Measurements from ENCODE around the gene BAIAP2.

BAIAP2 gene

DNA sequence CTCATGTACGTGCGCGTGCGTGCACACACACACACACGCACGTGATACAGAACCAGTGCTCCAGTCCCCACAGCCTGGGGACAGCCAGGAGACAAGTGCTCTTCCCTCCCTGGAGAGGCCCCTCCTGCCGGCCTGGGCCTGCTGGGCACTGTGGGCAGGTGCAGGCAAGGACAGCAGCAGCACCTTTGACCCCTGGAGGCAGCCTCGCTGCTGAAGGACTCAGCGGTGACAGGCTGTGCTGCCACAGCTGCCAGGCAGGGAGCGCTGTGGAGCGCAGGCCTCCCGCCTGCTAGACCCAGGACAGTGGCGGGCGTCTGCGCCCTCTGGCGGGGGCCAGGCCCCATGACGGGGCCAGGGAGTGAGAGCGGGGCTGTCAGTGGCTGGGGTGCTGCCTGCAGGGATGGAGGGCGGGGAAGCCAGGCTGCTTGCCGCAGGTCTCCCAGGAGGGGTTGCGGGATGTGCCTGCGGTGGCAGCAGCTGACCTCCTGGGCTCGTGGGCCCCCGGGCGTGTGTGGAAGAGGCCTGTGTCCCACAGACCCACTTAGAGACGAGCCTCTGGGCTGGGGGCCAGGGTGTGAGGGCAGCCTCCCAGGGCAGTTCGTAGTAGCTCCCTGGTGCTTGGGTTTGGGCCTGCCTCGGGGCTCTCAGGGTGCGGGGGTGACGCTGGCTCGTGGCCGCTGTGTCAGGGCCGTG is 66.8 kb downstream of the BAIAP2 start:
- in situ Hi-C loops (cut with HindIII; ENCODE audit: low sequenced_read_pairs) = loop anchor here (25.0 kb wide), 1 partner anchor 664 kb away; no protein-coding TSS in a partner anchor

DNA sequence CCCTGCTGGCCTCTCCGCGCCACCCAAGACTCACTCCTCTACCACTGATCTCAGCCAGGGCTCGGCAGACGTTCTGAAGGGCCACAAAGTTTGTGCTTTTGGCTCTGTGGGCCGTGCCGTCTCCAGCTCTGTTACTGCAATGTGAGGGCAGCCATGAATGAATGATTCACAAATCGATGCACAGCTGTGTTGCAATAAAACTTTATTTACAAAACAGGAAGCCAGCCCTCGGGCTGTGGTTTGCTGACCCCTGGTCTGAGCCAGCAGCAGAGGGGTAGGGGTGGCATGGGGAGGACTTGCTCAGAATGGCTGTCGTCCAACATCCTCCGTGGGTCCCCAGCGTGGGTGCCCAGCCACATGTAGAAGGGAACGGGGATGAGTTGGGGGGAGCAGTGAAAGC is 67.4 kb downstream of the BAIAP2 start:
- in situ Hi-C loops (cut with HindIII; ENCODE audit: low sequenced_read_pairs) = loop anchor here (25.0 kb wide), 1 partner anchor 665 kb away; no protein-coding TSS in a partner anchor

DNA sequence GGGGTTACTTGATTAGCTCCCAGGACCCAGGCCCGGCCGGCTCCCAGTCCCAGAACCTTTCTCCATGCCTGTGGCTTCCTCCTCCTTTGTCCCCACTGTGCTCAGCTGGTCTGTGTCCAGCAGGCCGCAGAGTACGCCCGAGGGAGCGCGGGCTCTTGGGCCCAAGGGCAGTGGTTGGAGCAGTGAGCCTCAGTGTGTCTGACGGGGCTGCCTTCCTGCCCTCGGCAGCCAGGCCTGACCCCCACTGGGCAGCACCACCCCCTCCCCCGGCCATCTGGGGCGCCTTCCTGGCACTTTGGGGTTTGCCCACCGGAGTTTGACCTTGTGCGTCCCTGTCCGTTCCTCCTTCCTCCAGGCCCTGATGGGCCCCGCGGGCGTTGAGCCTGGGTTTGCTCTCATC is 67.9 kb downstream of the BAIAP2 start:
- in situ Hi-C loops (cut with HindIII; ENCODE audit: low sequenced_read_pairs) = loop anchor here (25.0 kb wide), 1 partner anchor 666 kb away; no protein-coding TSS in a partner anchor

DNA sequence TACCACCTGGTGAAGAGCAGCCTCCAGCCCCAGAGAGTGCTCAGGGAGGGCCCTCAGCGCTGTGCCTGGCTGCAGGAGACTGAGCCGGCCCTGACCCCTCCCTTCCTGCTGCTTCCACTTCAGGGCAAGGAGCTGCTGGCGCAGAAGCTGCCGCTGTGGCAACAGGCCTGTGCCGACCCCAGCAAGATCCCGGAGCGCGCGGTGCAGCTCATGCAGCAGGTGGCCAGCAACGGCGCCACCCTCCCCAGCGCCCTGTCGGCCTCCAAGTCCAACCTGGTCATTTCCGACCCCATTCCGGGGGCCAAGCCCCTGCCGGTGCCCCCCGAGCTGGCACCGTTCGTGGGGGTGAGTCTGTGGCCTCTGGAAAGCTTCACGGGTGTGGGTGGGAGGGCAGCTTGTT is 68.4 kb downstream of the BAIAP2 start:
- in situ Hi-C loops (cut with HindIII; ENCODE audit: low sequenced_read_pairs) = loop anchor here (25.0 kb wide), 1 partner anchor 666 kb away; no protein-coding TSS in a partner anchor

DNA sequence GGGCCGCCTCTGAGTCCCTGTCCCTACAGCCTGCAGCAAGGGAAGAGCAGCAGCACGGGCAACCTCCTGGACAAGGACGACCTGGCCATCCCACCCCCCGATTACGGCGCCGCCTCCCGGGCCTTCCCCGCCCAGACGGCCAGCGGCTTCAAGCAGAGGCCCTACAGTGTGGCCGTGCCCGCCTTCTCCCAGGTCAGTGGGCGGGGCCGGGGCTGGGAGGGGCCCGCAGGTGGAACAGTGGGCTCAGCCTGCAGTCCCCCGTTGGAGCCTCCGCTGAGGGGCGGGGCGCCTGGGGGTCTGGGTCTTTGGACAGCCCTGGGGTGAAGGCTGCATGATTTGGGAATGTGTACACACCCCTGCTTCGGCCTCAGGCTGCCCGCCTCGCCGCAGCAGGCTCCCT is 71.8 kb downstream of the BAIAP2 start:
- in situ Hi-C loops (cut with HindIII; ENCODE audit: low sequenced_read_pairs) = loop anchor here (25.0 kb wide), 1 partner anchor 669 kb away; no protein-coding TSS in a partner anchor

DNA sequence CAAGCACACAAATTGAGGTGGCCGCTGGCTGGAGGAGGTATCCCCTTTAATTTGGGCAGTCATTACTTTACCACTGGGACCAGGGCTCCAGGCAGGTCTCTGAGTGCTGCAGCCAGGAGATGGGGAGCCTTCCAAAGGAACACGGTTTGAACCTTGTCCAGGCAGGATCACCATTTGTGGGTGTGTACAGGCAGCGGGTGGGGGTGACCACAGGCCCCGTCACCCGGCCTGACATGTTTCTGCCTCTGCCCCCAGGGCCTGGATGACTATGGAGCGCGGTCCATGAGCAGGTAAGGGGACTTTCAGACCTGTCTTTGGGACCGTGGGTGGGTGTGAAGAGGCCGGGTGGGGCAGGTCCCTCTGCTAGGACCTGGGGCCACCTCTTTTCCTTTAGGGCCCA is 73.3 kb downstream of the BAIAP2 start:
- in situ Hi-C loops (cut with HindIII; ENCODE audit: low sequenced_read_pairs) = loop anchor here (25.0 kb wide), 1 partner anchor 671 kb away; no protein-coding TSS in a partner anchor

DNA sequence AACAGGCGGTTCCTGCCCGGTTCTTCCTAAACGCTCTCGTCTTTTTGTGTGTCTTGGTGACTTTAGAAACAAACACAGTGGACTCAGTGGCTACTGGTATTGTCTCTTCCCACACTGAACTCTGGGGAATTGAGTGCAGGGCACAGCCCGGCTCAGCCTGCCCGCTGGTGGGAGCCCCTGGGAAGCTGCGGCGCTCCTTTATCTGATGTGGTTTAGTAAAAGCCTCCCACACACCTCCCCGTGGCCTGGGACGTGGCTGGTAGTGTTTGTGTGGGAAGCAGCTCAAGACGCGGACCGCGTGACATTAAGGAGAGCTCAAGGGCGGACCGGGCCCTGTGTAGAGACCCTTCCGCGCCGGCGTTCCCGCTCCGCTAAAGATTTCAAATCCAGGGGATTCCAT is 75.0 kb downstream of the BAIAP2 start:
- in situ Hi-C loops (cut with HindIII; ENCODE audit: low sequenced_read_pairs) = loop anchor here (5.0 to 25.0 kb wide), 2 partner anchors 73 to 673 kb away; partner anchors contain the start of gene BAIAP2

DNA sequence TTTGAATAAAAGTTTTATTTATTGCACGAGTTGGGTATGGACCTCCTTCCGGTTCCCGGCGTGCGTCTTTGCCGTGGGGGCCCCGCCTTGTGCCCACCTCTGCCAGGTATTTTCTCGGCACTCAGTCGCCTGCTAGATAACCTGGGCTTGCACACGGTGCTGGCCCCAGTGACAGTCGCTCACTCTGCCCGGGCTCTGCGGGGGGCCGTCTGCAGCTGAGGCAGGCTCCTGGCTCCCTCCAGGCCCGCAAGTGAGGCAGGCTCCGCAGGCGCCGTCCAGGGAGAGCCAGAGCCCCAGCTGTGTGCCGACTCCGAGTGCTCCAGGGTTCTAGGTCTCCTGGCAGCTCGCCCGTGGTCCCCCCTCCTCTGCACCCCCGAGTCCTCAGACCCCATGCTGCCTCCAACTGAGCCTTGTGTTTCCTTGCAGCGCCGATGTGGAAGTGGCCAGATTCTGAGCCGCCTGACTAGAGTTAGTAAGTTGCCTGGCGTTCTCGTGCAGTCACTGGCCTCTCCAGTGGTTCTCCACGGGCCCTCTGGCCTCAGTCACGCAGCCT is 75.6 kb downstream of the BAIAP2 start:
- in situ Hi-C loops (cut with HindIII; ENCODE audit: low sequenced_read_pairs) = loop anchor here (5.0 to 25.0 kb wide), 2 partner anchors 73 to 673 kb away; partner anchors contain the start of gene BAIAP2

DNA sequence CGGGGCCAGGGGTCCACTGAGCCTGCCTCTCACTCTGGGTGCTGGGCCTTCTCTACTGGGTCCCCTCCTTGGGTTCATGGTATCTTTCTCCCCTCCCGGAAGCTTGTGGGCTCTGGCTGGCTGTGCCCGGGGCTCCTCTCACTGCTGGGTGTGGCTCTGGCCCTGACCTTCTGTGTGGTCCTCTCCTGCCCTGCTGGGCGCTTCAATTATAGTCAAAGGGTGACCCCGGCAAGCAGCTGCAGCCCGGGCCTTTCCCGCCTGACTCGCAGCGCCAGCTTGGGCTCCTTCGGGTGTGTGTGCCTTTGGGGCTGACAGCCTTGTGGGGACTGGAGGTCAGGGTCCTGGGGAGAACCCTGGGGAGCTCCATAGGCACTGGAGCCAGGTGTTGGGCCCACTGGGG is 76.1 kb downstream of the BAIAP2 start:
- in situ Hi-C loops (cut with HindIII; ENCODE audit: low sequenced_read_pairs) = loop anchor here (5.0 to 25.0 kb wide), 2 partner anchors 74 to 674 kb away; partner anchors contain the start of gene BAIAP2

DNA sequence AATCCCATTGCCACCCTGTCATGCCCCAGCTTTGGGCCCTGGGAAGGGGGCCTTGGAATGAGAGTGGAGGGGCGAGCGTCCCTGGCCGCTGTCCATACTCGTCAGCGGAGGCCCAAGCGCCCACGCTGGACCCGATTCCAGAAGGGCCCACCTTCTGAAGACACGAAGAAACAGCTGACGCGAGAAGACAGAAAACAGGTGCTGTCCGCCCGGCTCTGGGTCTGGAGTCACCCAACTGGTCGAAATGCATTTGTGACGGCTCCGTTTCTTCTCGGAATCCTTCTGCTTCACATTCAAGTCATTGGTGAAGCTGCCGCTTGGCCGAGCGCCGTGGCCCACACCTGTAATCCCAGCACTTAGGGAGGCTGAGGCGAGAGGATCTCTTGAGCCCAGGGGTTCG is 77.5 kb downstream of the BAIAP2 start:
- in situ Hi-C loops (cut with HindIII; ENCODE audit: low sequenced_read_pairs) = loop anchor here (5.0 to 25.0 kb wide), 2 partner anchors 75 to 675 kb away; partner anchors contain the start of gene BAIAP2

DNA sequence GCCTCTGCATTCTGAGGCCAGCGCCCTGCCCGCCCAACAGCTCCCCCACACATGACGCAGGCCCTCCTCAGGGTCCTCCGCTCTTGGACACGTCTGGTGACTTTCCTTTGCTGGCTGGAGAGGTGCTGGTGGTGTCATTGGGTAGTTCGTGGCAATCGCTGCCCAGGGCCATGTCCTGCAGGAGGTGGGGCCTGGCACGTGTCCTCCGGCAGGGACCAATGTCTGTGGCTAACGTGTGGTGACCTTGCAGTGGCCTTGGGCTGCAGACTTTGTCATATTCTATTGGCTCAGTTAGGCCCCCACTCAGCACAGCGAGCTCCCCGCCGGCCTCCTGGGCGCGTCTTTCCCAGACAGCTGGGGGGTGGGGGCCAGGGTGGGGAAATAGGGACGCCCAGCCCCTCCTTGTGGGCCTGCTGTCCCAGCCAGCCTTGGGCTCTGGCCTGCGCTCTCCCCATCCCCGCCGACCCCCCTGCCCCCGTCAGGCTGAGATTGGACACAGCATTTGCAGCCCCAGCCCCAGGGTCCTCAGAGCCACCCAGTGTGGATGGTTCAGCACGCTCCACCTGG is 78.3 kb downstream of the BAIAP2 start:
- in situ Hi-C loops (cut with HindIII; ENCODE audit: low sequenced_read_pairs) = loop anchor here (5.0 to 25.0 kb wide), 2 partner anchors 76 to 676 kb away; partner anchors contain the start of gene BAIAP2

DNA sequence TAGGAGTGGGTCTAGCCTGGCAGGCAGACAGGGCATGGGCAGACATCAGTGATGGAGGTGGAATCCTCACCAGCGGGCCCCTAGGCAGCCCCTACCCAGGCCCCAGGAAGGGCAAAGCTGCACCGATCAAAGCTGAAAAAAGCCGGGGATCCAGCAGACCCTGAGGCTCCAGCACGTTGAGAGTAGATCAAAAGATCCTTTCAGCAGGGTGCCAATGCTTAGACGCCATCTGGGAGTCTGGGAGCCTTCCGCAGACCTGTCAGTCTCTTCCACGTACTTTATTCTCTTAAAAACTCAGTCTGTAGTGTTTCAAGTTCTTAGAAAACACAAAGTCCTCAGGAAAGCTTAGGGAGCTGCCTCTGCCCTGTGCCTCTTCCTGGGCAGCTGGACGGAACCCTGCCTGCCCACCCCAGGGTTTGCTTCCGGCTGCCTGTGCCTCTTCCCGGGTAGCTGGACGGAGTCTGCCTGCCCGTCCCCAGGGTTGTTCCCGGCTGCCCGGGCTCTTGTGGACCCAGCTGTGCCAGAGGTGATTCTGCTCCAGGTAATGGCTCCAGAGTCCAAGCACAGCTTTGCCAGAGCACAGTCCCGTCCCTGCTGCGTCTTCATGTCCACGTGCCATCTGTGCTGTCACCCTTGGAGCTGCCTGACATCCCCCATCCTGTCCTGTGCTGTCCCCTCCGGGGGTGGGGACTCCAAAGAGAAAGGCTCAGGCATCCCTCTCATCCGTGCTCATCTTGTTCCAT is 79.6 kb downstream of the BAIAP2 start:
- in situ Hi-C loops (cut with HindIII; ENCODE audit: low sequenced_read_pairs) = loop anchor here (5.0 to 25.0 kb wide), 2 partner anchors 77 to 677 kb away; partner anchors contain the start of gene BAIAP2

DNA sequence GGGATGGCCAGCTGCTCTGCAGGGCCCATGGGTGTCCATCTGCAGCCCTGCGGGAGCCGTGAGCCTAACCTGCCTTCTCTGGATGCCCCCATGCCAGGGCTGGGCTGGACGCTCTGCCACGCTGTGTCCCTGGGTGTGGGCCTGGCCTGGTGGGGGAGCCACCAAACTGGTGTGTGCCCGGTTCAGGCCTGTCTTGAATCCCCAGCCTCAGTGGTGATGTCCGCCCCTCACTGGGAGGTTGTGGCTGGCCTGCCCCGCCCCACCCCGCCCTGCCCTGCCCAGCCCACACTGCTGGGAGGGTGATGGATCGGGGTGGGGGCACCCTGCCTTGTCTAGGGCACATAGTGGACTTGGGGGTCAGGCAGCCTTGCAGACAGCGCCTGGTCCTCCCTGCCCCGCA is 80.3 kb downstream of the BAIAP2 start:
- in situ Hi-C loops (cut with HindIII; ENCODE audit: low sequenced_read_pairs) = loop anchor here (25.0 kb wide), 1 partner anchor 678 kb away; no protein-coding TSS in a partner anchor

DNA sequence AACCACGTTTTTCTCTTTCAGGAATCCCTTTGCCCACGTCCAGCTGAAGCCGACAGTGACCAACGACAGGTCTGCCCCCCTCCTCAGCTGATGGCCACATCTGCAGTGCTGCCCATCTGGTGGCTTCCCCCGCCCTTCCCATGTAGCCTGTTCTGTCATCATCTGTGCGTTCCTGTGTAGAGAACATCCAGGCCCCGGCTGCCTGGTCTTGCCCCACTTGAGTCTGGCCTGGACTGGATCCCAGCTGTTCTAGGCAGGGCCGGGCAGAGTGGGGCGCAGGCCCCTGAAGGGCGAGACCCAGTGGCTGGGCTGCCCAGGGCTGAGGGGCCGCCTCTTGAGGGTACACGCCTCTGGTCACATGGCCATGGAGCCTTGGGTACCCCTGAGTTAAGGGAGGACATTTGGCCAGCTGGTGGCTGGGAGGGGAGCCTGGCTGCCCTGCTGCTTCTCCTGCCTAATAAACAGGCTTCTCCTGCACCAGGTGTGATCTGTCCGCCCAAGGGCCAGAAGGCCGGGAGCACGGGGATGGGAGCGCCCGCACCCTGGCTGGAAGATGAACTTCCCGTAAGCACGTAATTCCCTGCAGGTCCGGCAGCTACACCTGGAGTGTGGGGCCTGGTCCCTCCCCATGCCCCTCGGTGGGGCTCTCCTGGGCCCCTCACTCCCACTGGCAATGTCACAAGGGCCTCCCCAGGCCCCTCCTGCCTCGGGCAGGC is 81.0 kb downstream of the BAIAP2 start:
- in situ Hi-C loops (cut with HindIII; ENCODE audit: low sequenced_read_pairs) = loop anchor here (25.0 kb wide), 1 partner anchor 679 kb away; no protein-coding TSS in a partner anchor

DNA sequence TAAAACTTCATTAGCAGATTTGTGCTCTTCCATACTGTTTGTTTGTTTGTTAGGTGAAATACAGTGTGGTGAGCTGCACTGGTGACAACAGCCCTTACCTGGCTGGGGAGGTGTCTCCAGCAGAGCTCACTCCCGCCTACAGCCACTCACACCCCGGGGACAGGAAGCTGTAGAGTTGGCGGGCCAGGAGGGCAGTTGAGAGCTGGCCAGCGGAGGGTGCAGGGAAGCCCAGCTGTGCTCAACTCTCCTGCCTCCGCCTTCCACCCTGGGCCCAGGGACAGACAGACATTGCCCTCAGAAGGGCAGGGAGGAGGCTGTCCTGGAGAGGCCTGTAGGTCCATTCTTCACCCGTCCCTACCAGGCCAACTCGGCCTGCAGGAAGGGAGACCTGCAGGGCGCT is 81.8 kb downstream of the BAIAP2 start:
- in situ Hi-C loops (cut with HindIII; ENCODE audit: low sequenced_read_pairs) = loop anchor here (25.0 kb wide), 1 partner anchor 679 kb away; no protein-coding TSS in a partner anchor

DNA sequence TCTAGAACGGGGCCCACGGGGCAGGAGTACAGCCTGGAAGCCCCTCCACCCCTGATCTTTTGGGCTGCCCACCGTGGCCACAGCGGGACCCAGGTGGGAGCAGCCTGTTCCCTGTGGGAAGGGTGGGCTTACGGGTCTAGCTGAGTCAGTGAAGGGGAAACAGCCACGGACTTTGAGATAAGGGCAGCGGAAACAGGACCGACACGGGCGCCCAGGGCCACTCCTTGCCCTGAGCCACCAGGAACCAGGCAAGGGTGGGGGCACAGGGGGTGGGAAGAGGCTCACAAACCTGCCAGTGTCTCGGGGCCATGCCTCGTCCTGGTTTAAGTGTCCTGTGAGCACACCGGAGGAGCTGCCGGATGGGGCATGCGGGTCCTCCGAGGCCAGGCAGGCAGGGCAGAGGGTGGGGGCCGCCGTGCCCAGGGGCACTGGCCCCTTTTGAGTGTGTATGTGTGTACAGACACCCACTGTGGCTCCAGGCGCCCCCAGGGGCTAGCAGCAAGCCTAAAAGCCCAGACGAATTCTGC is 82.8 kb downstream of the BAIAP2 start:
- in situ Hi-C loops (cut with HindIII; ENCODE audit: low sequenced_read_pairs) = loop anchor here (25.0 kb wide), 1 partner anchor 680 kb away; no protein-coding TSS in a partner anchor

DNA sequence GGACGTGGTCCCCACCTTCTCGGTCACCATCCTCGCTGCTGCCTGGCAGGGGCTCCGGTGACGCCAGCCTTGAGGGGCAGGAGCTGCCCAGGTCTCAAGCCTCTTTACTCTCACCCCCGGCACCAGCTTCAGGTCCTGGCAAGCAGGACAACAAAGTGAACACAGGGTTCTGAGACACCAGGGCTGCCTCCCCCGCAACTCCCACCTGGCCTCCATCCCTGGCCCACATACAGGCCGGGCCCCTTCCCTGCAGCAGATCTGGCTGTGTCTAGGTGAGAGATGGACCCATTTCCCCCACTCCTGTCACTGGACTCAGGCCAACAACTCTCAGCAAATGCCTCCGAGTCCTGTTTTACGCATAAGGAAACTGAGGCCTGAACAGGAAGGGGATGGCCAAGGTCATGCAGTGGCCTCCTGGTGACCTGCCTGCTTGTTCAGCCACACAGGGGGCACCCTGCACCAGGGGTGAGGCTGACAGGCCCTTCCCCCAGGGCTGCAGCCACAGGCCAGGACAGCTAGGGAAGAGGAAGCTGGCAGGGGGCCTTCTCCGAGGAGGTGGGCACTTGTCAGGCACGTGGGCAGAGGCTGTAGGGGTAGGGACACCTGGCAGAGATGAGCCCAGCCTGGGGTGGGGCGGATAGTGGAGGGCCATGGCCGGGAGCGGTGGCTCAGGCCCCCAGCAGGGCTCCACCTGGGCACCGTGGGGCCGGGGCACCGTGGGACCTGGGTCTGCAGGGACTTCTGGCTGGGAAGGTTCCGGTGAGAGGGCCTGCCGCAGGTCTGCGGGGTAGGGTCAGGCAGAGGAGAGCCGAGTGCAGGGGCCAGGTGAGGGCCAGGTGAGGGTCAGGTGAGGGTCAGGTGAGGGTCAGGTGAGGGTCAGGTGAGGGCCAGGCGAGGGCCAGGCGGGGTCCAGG is 83.6 kb downstream of the BAIAP2 start:
- in situ Hi-C loops (cut with HindIII; ENCODE audit: low sequenced_read_pairs) = loop anchor here (25.0 kb wide), 1 partner anchor 681 kb away; no protein-coding TSS in a partner anchor

Data from endothelial cell of hepatic sinusoid (primary cell).